GM19099 (cell line): Measurements from ENCODE around the gene CACNA1B.

ENCODE experiments used
- POLR2A ChIP-seq: IDR thresholded peaks from 3 replicates; pipeline ENCODE4 v1.6.1; 2011; ENCODE audit warnings: low read depth; ENCODE audit not compliant: insufficient read length; ENCODE audit errors: extremely low read depth

CACNA1B gene

GRCh38 chr9:138037140-138037539 is 159.6 kb downstream of the CACNA1B start:
- no peak for TF ChIP-seq POLR2A

- no peak for TF ChIP-seq POLR2A
Measured at GRCh38 chr9:138038244-138038671, 160.7 kb downstream of the CACNA1B start.

- TF ChIP-seq POLR2A = no peak
Measured at GRCh38 chr9:138040446-138041430, 163.2 kb downstream of the CACNA1B start.

- no peak for TF ChIP-seq POLR2A
Measured at GRCh38 chr9:138042146-138042545, 164.6 kb downstream of the CACNA1B start.

DNA sequence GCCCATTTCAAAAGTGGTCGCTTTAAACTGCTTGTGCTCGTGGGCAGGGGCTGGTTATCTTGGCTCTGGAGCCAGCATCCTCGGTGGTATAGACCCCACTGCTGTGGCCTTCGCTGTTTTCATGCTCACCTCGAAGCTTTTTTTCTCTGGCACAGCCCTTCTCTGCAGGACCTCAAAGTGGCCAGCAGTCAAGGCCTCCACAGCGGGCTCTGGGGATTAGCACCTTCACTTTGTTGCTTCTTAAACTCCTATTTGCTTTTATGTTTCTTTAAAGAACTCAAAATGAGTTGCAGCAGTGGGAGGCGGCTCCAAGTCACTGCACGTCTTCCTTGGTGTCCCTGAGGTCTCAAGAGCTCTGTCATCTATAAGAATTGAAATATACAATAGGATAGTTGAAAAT is 165.1 kb downstream of the CACNA1B start:
- no peak for TF ChIP-seq POLR2A

GRCh38 chr9:138043061-138043410 is 165.5 kb downstream of the CACNA1B start:
- TF ChIP-seq POLR2A = no peak

- TF ChIP-seq POLR2A = no peak
Measured at GRCh38 chr9:138043411-138044345, 166.1 kb downstream of the CACNA1B start.

GRCh38 chr9:138044485-138045383 is 167.2 kb downstream of the CACNA1B start:
- TF ChIP-seq POLR2A = no peak

- TF ChIP-seq POLR2A = no peak
Measured at GRCh38 chr9:138045541-138046490, 168.2 kb downstream of the CACNA1B start.

- TF ChIP-seq POLR2A = no peak
Measured at GRCh38 chr9:138046641-138047301, 169.2 kb downstream of the CACNA1B start.

DNA sequence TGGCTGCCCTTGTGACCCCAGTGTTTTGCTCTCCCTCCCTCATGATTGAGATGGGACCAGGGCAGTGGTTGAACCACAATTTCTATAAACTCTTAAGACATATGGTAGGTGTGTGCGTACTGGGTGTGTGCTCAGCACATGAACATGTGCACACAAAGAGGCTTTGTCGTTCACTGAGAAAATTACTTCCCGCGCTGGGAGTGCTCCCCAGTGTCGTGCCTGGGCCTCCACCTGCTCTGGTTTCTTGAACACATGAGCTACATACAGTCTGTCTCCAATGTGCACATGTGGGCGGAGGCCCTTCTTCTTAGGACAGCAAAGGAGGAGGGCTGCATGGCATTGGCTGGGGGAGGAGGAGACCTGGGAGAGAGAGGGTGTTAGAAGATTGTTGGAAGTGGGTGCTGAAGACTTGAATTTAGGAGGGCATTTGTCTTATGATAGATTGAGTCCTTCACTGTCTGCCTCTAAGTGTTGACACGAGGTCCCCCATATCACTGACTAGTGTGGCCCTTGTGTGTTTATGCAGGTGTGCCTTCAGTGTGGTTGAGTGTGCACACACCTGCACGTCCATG is 170.0 kb downstream of the CACNA1B start:
- TF ChIP-seq POLR2A = no peak

GRCh38 chr9:138048184-138048583 is 170.6 kb downstream of the CACNA1B start:
- no peak for TF ChIP-seq POLR2A
